Activated T-helper 1 cell treated with anti-CD3 and anti-CD28 coated beads, Interleukin-12 subunit alpha, Interleukin-12 subunit beta, Interleukin-2, Interleukin-4 antibody, amounts not matched to agents 30 ng/mL and 10 ng/mL and 1 ng/mL, durations not matched to agents 14 hours and 24 hours and 36 hours (primary cell): ENCODE data around the gene ADCY5. TPM values are rescaled to one million over a fixed set of nuclear protein-coding genes. Genes with fewer than 3 reads are reported as not detected.

Source experiments
- DNase-seq: peaks from one replicate; pipeline ENCODE4 v3.0.0; 2021; ENCODE audit warnings: low spot score
- H3K27ac Mint-ChIP-seq: one replicate; pipeline ENCODE4 v1.8.0; 2021; ENCODE audit warnings: mild to moderate bottlenecking, mixed read lengths
- H3K27me3 Mint-ChIP-seq: one replicate; pipeline ENCODE4 v1.8.0; 2022; ENCODE audit warnings: mild to moderate bottlenecking, moderate library complexity, mixed read lengths; ENCODE audit not compliant: insufficient read depth
- H3K36me3 Mint-ChIP-seq: one replicate; pipeline ENCODE4 v1.8.0; 2021; ENCODE audit warnings: low read depth, mixed read lengths
- H3K4me1 Mint-ChIP-seq: one replicate; pipeline ENCODE4 v1.8.0; 2021; ENCODE audit warnings: low read depth, mixed read lengths
- H3K4me3 Mint-ChIP-seq: one replicate; pipeline ENCODE4 v1.8.0; 2021; ENCODE audit warnings: mild to moderate bottlenecking, moderate library complexity, mixed read lengths
- H3K9me3 Mint-ChIP-seq: one replicate; pipeline ENCODE4 v1.8.0; 2021; ENCODE audit warnings: mixed read lengths
- intact Hi-C: fragments of 100-400 bp; cut with micrococcal nuclease; formaldehyde crosslinking; loops from one replicate; pipeline ENCODE4 v1.15.1; 2024
- total RNA-seq: library from RNA; stranded (reverse); gene quantifications from 2 replicates; pipeline ENCODE4 v1.2.3, GENCODE V29; 2022

The ADCY5 gene
- total RNA-seq, 1 donor from 2014 or later = not detected

DNA sequence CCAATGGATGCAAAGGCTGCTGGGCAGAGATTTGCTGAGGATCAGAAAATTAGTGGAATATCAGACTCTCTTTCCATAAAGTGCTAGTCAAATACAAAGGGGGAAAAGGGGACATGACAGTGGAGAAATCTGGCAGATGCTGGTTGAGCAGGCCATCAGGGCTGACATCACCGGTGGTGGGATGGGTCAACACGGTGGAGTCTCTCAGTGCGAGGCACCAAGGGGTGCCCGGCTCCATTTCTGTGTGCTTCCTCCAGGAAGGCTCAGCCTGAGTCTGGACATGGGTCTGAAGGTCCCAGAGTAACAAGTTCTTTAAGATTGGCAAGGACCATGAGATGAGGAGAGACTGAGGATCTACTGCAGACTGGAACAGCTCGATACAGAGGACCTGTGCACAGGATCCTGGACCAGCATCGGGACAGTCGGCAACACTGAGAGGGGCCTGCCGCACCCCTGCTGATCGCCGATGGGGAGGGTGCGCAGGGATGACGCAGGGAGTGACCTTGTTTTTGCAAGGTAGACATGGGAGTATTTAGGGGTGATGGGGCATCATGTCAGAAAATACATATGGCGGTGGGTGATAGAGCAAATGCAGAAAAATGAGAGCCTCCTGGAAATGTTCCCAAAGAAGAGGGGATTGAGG, 154.5 kb downstream of the ADCY5 start:
- intact Hi-C loops = no loop called here
- no peaks in the 10 kb centered on the region for H3K9me3 Mint-ChIP-seq
- H3K36me3 Mint-ChIP-seq = no peaks in the 10 kb centered on the region
- no peak for DNase-seq
- H3K27me3 Mint-ChIP-seq = peaks cover 1% of the 10 kb centered on the region
- H3K4me3 Mint-ChIP-seq = no peak overlapping the region
- no peak overlapping the region for H3K27ac Mint-ChIP-seq
- H3K4me1 Mint-ChIP-seq = no peaks in the 10 kb centered on the region

GRCh38 chr3:123292321-123293310, 156.3 kb downstream of the ADCY5 start:
- no peaks in the 10 kb centered on the region for H3K4me1 Mint-ChIP-seq
- no peak overlapping the region for H3K27ac Mint-ChIP-seq
- H3K27me3 Mint-ChIP-seq = peaks cover 1% of the 10 kb centered on the region
- no peak overlapping the region for H3K4me3 Mint-ChIP-seq
- no peaks in the 10 kb centered on the region for H3K36me3 Mint-ChIP-seq
- H3K9me3 Mint-ChIP-seq = no peaks in the 10 kb centered on the region
- intact Hi-C loops = no loop called here
- no peak for DNase-seq

GRCh38 chr3:123291404-123291803, 157.5 kb downstream of the ADCY5 start:
- Mint-ChIP-seq H3K4me1 (no peaks in the 10 kb centered on the region), H3K36me3 (no peaks in the 10 kb centered on the region), H3K9me3 (no peaks in the 10 kb centered on the region), H3K27me3 (no peaks in the 10 kb centered on the region), H3K4me3 (no peak overlapping the region), H3K27ac (no peak overlapping the region)
- DNase-seq = no peak
- intact Hi-C loops = no loop called here

DNA sequence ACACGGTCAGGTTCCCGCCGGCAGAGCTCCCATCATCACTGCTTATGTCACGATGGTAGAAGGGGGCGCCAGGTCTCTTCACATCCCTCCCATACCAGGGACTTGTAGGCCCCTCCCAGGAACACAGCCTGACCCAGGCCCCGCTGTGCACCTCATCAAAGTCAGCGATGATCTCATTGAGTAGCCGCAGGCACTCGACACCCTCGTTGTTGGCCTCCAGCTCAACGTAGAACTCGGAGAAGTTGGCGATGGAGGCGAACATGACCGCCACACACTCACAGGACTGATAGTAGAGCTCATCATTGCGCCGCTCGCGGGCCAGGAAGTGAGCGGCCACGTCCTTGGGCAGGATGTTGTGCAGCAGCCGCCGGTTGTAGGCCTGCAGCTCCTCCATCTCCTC, 157.9 kb downstream of the ADCY5 start:
- no peak for DNase-seq
- Mint-ChIP-seq H3K27me3 (no peaks in the 10 kb centered on the region), H3K4me1 (no peaks in the 10 kb centered on the region), H3K36me3 (no peaks in the 10 kb centered on the region), H3K9me3 (no peaks in the 10 kb centered on the region), H3K4me3 (no peak overlapping the region), H3K27ac (no peak overlapping the region)
- intact Hi-C loops = no loop called here

DNA sequence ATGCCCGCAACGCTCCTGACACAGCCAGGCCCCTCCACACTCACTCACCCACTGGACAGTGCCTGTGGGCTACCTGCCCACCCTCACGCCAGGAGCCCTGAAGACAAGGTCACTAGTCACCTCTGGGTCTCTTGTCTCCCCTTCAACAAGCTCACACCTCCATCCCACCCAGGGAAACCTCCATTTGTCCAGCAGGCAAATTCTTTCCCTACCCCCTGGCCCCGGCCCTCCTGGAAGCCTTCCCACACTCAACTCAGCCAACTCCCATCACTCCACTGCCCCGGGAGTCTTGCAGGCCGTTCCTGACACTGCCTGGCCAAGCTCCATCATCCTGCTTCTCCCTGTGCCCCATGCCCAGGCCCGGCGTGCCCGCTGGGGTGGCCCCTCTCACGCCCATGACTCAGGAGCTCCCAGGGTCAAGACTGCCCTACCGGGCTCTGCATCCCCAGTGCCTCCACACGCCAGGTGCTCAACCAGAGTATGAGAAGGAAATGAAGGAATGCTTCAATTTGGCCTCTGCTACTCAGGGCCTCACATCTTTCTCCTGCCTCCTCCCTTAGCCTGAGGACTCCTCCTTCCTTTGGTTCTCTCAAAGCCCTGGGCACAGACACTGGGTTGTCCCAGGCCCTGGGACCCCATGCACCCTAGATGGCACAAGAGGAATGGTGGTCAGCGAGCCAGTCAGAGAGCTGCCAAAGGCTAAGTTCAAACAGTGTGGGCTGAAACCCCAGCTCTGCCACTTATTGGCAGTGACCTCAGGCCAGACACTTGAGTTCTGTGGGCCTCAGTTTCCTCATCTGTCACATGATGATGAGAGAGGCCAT, 158.6 kb downstream of the ADCY5 start:
- H3K27ac Mint-ChIP-seq = no peak overlapping the region

GRCh38 chr3:123289391-123290106, 159.3 kb downstream of the ADCY5 start:
- intact Hi-C loops = no loop called here
- Mint-ChIP-seq H3K4me3 (no peak overlapping the region), H3K36me3 (no peaks in the 10 kb centered on the region), H3K27ac (no peak overlapping the region), H3K9me3 (no peaks in the 10 kb centered on the region), H3K27me3 (no peaks in the 10 kb centered on the region), H3K4me1 (no peaks in the 10 kb centered on the region)
- no peak for DNase-seq

More for the DNA sequence above, 158.6 kb downstream of the ADCY5 start:
- no peak for DNase-seq
- Mint-ChIP-seq H3K36me3 (no peaks in the 10 kb centered on the region), H3K9me3 (no peaks in the 10 kb centered on the region), H3K4me3 (no peak overlapping the region), H3K27me3 (no peaks in the 10 kb centered on the region), H3K4me1 (no peaks in the 10 kb centered on the region)
- intact Hi-C loops = no loop called here

- Mint-ChIP-seq H3K9me3 (no peaks in the 10 kb centered on the region), H3K4me3 (no peak overlapping the region)
These were observed 161.0 kb downstream of the ADCY5 start for GRCh38 chr3:123287962-123288302.

DNA sequence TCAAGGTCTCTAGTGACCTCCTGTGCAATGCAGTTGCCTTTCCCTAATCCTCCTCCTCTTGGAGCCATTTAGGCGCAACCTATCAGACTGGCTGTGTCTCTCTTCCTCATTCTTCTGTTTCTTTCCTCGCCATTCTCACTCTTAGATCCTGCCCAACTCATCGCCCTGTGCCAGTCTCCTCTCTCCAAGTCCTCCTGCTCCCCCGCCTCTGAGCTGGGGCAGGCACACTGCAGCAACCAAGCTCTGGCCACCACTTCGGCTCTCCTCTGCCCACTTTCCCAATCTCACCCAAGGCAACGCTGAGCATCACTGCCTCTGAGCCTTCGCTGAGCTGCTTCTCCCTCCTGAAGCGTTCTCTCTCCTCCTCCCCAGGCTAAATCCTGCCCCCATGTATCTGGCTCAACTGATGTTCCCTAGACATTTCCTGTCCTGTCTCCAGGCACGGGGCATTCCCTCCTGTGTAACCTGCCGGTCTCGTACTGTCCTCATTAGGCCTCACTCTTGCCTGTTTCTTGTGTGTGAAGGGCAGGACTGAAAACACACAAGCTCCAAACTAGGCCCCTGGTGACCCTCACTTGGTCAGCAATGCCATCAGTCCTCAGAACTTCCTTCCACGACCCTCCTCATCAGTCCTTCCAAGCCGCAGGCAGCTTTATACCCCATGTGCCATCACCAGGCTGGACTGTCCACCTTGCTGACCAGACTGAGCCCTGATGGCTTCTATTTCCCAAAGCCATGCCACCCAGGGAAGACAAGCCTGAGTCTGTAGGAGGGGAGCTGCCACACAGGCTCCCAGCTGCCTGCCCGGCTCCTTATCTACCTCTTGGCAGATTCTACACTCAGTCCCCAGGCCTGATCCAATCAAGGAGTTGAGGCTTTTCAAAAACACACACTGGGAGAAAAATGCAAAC, 161.6 kb downstream of the ADCY5 start:
- Mint-ChIP-seq H3K4me1 (no peaks in the 10 kb centered on the region), H3K36me3 (no peaks in the 10 kb centered on the region), H3K4me3 (no peak overlapping the region), H3K27ac (no peak overlapping the region), H3K27me3 (no peaks in the 10 kb centered on the region), H3K9me3 (no peaks in the 10 kb centered on the region)
- intact Hi-C loops = no loop called here
- no peak for DNase-seq

More at GRCh38 chr3:123287962-123288302, 161.0 kb downstream of the ADCY5 start:
- H3K4me1 Mint-ChIP-seq = no peaks in the 10 kb centered on the region
- no peak for DNase-seq
- H3K27ac Mint-ChIP-seq = no peak overlapping the region
- no peaks in the 10 kb centered on the region for H3K27me3 Mint-ChIP-seq
- intact Hi-C loops = no loop called here
- no peaks in the 10 kb centered on the region for H3K36me3 Mint-ChIP-seq

DNA sequence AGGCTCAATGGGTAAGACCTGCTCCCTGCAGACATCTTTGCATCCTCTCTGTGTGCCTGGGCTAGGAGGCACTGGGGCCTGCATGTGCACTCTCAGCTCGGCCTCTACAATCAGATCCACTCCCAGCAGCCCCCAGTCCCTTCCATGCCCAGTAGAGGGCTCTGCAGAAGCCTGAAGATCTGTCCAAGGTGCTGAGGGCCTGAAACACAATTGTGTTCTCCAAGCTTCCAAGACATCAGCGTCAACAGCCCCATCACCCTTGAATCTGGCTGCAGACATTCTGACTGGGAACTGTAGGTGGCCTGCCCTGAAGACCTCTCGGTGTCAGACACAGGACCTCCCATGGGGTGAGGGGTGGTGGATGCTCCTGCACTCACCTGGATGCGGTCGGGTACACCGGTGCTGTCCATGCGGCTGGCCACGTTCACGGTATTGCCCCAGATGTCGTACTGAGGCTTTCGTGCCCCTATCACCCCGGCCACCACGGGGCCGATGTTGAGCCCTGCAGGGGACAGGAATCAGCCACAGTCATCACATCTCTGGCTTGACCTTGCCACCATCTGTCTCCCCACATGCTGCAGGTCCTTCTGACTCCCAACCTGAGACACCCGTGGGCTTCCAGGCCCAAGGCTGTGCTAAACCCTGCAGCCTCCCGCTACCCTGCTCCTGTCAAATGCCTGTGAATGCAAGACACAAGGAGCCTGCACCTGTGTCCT, 162.4 kb downstream of the ADCY5 start:
- H3K9me3 Mint-ChIP-seq = no peaks in the 10 kb centered on the region
- H3K36me3 Mint-ChIP-seq = no peaks in the 10 kb centered on the region
- no peaks in the 10 kb centered on the region for H3K27me3 Mint-ChIP-seq
- peak; percentile 19 for DNase-seq
- intact Hi-C loops = no loop called here
- H3K27ac Mint-ChIP-seq = no peak overlapping the region
- H3K4me1 Mint-ChIP-seq = no peaks in the 10 kb centered on the region
- no peak overlapping the region for H3K4me3 Mint-ChIP-seq

- no peak for DNase-seq
- Mint-ChIP-seq H3K27me3 (no peaks in the 10 kb centered on the region), H3K36me3 (no peaks in the 10 kb centered on the region)
These were observed 163.0 kb downstream of the ADCY5 start for GRCh38 chr3:123285931-123286307.

GRCh38 chr3:123285479-123285878, 163.4 kb downstream of the ADCY5 start:
- no peak overlapping the region for H3K27ac Mint-ChIP-seq
- no peaks in the 10 kb centered on the region for H3K27me3 Mint-ChIP-seq
- no peaks in the 10 kb centered on the region for H3K36me3 Mint-ChIP-seq
- no peaks in the 10 kb centered on the region for H3K9me3 Mint-ChIP-seq
- H3K4me1 Mint-ChIP-seq = no peaks in the 10 kb centered on the region
- no peak overlapping the region for H3K4me3 Mint-ChIP-seq
- no peak for DNase-seq
- intact Hi-C loops = no loop called here

More at GRCh38 chr3:123285931-123286307, 163.0 kb downstream of the ADCY5 start:
- no peaks in the 10 kb centered on the region for H3K9me3 Mint-ChIP-seq
- H3K4me1 Mint-ChIP-seq = no peaks in the 10 kb centered on the region
- intact Hi-C loops = no loop called here
- no peak overlapping the region for H3K4me3 Mint-ChIP-seq
- H3K27ac Mint-ChIP-seq = no peak overlapping the region
